DMS 273 (cell line): ENCODE results near the gene KLC1.
A peak's percentile ranks its signal among the peaks of the same experiment; 100 is the strongest.
"Not testable (repeated sequence)": the region's sequence is repeated elsewhere in the genome, so short reads cannot be mapped to it uniquely, and the experiment has no call there.

Source experiments
- DNase-seq: peaks from one replicate; lab custom pipeline; 2025; ENCODE audit not compliant: unreplicated experiment; lab: John Stamatoyannopoulos, UW

The KLC1 gene

GRCh38 chr14:103625356-103626095, 3.5 kb upstream of the KLC1 start:
- no peak for DNase-seq

- DNase-seq, result no peak
Measured at GRCh38 chr14:103626146-103626850, 2.7 kb upstream of the KLC1 start.

DNA sequence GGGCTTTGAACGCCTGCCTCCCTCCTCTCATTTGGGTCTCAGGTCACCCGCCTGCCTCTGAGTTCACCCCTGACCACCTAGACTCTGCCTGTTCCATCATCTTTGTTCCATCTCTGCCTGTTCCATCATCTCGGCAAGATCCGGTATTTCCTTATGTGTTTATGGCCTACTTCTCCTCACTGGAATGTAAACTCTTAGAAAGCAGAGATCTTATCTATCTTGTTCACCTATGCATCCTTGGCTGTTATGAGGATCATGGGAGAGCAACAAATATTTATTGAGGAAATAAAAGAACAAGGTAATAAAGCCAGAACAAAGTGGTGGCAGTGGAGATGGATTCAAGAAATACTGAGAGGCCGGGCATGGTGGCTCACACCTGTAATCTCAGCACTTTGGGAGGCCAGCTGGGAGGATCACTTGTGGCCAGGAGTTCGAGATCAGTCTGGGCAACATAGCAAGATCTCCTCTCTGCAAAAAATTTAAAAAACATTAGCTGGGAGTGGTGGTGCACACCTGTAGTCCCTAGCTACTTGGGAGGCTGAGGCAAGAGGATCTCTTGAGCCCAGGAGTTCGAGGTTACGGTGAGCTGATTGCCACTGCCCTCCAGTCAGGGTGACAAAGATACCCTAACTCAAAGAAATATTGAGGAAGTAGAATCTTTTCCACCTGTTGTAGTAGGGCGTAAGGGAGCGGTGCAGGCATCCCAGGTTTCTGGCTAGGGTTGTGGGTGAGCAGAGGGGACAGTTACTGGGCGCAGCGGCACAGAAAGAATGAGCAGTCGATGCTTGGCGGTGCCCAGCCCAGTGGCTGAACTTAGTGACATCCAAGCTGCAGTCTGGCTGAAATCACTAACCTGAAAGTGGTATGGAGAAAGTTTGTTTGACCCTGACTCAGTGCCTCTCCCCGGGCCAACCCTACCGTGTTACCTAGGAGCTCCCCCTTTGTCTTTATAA, 1.7 kb upstream of the KLC1 start:
- no peak for DNase-seq

DNA sequence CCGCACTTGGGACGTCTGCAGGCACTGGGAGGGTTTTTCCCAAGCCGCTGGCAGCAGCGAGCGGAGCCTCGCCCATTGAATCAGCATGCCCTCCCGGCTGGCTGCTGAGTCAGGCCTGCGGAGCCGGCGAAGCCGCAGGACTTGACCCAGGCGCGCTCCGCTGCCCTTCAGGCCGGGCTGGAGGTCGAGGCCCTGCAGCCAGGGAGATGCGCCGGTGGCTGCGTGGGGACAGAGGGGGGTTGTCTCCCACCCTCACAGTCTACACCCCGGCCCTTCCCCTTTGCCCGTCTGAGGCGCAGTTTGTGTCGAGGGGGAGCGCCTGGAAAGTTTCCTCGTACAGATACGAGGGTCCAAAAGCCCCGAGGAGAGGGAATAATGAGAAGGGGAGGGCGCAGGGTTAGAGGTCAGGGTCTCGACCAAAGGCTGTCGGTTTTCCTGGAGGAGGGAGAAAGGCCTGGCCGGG, 759 bp upstream of the KLC1 start:
- DNase-seq, result peak; percentile 38

DNA sequence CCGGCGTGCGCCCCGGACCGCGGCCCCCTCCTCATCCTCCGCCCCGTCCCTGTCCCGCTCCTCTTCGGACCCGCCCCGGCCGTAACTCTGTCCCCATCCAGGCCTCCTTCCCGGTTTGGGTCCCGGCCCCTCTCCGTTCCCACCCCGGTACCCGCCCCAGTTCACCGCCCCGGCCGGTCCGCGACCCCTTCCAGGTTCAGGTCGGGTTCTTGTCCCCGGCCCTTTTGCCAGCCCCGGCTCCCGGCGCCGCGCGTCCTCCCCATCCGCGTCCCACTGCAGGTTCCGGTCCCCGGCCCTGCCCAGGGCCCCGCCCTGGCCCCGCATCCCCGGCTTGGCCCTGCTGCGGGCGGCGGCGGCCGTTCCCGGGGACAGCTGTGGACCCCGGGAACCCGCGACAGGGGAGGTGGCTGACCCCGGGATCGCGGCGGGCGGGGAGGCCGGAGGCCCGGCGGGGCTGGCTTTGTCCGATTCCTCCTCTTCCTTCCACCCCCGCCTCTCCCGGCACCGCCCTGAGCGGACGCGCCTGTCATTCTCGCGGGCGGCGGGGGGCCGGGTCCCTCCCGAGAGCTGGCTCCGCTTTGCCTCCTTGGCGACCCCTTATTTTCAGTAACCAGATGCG, 601 bp downstream of the KLC1 start:
- peak; percentile 73 for DNase-seq

DNA sequence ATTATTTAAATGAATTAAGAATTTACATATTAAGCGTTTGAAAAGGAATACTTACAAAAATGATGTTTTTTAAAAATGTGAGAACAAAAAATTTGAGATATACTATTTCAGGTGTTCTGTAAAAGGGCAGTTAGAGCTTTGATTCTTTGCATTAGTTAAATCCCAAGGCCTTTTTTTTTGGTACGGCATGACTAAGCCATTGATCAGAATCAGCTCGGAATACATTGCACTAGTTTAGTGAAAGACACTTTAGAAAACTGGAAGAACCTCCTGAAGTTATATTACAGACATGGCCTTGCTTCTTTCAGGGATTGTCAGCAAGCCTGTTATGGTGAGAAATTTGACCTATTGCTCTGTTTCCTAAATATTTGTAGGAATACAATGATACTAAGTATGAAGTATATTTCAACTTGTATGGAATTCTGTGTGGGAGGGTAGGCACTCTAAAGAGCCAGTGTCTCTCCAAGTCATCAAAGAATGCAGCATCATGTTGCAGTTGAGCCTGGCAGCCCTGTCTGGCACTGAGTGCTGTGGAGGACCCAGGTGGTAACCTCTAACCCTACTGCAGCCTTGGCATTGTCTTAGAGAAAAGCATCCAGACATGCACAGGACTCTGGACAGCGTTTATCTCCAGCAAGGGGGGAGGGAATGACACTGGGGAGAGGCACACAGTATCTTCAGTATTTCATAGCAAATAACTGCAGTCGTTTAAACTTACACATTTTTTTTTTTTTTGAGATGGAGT, 1.5 kb downstream of the KLC1 start:
- DNase-seq, result no peak

- no peak for DNase-seq
Measured at GRCh38 chr14:103633391-103633790, 4.4 kb downstream of the KLC1 start.

GRCh38 chr14:103634156-103634555, 5.1 kb downstream of the KLC1 start:
- DNase-seq, result no peak

- no peak for DNase-seq
Measured at GRCh38 chr14:103638594-103638993, 9.6 kb downstream of the KLC1 start.

- no peak for DNase-seq
Measured at GRCh38 chr14:103641161-103641560, 12.2 kb downstream of the KLC1 start.

GRCh38 chr14:103646189-103646588, 17.2 kb downstream of the KLC1 start:
- DNase-seq, result no peak

- DNase-seq, result no peak
Measured at GRCh38 chr14:103649001-103649400, 20.0 kb downstream of the KLC1 start.

GRCh38 chr14:103650213-103650612, 21.2 kb downstream of the KLC1 start:
- DNase-seq, result no peak

DNA sequence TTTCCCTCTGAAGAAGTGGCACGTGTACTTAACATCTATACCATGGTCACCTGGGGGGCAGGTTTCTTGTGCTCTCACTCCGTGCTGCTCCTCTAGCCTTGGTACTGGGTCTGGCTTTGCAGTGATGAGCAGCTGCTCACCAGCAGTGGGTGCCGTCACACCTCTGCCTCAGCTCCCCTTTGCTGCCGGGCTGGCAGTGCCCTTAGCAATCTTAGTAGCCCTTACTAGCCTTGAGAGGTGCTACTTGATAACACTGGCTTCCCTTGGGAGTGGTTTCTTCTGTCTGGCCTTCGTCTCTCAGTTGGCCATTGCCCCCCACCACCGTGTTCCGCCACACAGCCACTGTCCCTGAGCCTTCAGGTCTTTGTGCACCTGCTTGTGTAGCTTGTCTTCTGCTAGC, 22.6 kb downstream of the KLC1 start:
- no peak for DNase-seq

GRCh38 chr14:103652806-103653205, 23.8 kb downstream of the KLC1 start:
- DNase-seq, result no peak

GRCh38 chr14:103653336-103653735, 24.3 kb downstream of the KLC1 start:
- not testable (repeated sequence) for DNase-seq

DNA sequence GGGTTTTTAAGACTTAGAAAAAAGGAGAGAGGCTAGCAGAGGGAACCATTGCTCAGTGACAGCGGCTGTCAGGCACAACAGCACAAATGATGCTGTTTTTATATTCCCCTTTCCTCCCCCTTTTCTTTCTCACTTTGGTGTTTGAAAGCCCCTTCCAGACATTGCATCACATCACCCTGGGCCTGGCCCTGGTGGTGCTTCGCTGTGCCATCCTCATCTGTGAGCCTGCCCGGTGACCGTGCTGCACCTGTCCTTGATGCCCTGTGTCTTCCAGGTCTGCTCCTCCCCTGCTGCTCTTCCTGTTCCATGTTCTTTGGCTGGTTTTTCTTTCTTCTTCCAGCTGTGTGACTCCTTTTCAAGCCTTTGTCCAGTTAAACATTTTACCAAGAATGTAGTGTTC, 24.8 kb downstream of the KLC1 start:
- DNase-seq, result no peak

- DNase-seq, result no peak
Measured at GRCh38 chr14:103654619-103655018, 25.6 kb downstream of the KLC1 start.

- no peak for DNase-seq
Measured at GRCh38 chr14:103656031-103656755, 27.2 kb downstream of the KLC1 start.

GRCh38 chr14:103656756-103657133, 27.7 kb downstream of the KLC1 start:
- DNase-seq, result no peak
